ENCODE data around the gene NOS1AP. TPM values are rescaled to one million over a fixed set of nuclear protein-coding genes. Genes with fewer than 3 reads are reported as not detected.
"Not testable (repeated sequence)": the region's sequence is repeated elsewhere in the genome, so short reads cannot be mapped to it uniquely, and the experiment has no call there.

Gene NOS1AP
- 0.17 TPM in 1 of 2 replicates, not detected in the other for total RNA-seq (2014; rRNA removed; shearing (Covaris generic))

DNA sequence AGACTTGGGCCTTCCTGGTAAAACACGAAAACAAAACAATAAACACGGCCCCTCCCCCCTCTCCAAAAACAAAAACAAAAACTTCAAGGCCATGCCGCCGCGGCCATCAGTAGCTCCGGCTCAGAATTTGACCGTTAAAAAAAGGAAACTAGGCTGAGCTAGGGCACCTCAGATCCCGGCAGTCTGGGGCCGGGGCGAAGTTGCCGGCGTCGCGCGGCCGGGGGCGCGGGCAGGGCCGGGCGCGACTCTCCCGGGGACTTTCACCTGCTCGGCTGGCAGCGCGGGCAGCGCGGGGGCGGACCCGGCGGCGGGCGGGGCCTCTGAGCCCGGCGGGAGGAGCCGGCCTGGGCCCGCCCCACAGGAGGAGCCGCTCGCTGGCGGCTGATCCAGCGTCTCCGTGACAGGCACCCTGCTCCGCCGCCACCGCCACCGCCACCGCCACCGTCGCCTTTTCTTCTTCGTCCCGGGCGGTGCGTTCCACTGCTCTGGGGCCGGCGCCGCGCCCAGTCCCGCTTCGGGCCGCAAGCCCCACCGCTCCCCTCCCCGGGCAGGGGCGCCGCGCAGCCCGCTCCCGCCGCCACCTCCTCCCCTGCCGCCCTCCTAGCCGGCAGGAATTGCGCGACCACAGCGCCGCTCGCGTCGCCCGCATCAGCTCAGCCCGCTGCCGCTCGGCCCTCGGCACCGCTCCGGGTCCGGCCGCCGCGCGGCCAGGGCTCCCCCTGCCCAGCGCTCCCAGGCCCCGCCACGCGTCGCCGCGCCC, at the start of gene NOS1AP:
Gene NOS1AP, plus strand, starts transcription at position 358 of the 760 bp plus-strand sequence. CDS start 487 bp downstream, outside the sequence.
- DNase-seq (ENCODE audit: low spot score), result peak; percentile 23

DNA sequence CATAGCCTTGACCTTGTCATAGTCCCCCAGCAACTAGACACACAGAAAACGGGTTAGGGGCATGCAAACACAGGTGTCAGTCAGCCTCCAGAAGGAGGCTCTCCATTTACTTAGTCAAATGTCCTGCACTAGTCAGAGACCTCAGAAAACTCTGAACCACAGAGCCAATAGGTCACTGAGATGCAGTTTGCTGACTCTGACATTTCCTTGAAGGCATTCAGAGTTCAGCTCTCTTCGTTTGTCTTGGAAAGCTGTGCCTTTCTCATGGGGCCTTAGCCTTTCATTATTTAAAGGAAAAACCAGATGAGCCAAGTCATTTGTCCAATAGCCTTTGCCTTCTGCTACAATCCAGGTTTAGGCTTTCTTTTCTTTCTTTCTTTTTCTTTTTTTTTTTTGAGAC, 49.3 kb upstream of the NOS1AP start:
- no peak for DNase-seq (ENCODE audit: low spot score)

DNA sequence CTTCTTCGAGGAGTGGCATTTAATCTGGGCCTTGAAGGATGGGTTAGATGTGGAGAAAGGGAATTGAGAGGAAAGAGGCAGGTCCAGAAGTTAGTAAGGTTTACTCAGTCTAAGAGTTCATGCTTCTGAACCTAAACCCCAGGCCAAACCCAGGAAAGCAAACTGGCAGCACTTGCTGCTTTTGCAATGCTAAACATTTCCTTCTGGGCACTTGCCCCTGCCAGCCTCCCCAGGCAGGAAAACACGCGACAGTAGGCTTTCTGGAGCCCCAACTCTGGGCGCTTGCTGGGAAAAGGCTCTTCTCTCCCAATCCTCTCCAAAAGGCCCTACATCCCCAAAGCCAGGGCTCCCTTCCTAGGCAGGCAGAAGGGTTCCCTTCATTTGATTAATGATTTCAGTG, 48.4 kb upstream of the NOS1AP start:
- DNase-seq (ENCODE audit: low spot score), result no peak

DNA sequence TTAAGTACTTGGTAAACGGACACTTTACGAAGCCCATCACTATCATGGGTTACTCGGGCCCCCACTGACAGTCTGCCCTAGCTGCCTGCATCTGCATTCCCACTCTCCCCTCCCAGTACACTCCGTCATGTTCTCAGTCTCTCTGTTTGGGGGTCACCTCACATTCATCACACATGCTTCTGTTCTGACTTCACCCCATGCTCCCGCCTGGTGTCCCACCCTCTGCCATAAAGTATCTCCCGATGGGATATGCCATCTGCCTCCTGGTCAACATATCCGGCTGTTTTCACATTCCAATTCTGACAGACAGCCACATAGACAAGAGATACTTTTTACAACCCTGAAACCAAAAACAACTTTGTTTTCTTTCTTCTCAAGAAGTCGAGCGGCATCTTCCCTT, 46.9 kb upstream of the NOS1AP start:
- no peak for DNase-seq (ENCODE audit: low spot score)

DNA sequence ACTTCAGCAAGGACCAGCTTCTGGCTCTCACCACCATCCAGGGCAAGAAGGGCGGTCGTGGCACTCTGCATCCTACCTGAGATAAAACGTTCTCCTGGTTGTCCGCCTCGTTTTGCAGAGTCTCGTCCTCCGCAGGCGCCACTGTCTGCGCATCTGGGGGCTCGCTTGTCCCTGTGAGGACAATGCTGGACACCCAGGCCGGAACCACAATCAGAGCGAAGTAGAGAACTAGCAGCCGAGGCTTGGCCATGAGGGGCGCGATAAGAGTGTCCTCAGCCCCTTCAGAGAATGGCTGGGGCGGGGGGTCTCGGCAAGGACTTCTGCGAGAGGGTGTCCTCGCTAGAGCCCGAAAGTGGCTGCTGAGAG, 46.3 kb upstream of the NOS1AP start:
- DNase-seq (ENCODE audit: low spot score), result no peak

DNA sequence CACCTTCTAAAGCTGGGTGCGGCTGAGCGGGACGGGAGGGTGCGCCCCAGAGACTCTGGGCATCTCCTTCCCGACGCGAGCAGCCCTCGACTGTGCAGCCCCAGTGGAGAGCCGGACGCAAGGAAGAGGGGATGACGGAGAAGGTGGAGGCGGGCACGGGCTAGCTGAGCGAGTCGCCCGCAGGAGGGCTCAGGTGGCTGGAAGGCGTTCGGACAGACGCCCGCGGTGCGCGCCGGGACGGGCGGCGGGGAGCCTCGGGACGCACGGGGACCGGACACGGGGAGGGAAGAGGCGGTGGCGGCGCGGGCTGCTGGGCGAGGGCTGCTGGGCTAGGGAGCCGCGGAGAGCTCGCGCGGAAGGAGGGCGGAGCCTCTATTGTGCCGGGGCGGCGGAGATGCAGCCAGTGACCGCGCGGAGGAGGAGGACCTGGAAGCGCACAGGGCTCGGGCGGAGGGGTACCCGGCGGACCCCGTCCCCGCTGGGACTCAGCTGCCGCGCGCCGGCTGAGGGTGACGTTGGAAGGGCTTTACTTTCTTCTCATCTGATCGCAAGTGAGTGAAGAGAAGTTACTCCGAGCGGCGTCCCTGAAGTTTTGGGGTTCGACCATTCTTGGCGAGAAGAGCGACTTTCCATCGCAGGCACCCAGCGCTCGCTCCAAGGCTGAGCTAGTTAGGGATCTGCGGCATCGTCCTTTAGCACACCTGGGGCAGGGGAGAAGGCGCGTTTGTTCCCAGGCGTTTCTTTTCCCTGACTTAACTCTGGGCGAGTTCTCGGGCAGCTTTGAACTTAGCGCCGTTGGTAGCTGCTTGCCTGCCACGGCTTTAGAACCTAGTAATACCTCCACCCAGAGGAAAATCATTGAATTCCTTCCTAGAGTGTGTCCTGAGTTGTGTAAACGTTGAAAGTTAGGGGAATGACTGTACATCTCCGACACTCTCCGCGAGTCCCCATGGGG, 45.7 kb upstream of the NOS1AP start, which contains the start of gene OLFML2B:
Gene OLFML2B, minus strand, starts transcription at position 323 of the 955 bp plus-strand sequence. CDS start 439 bp downstream, outside the sequence.
- peak; percentile 74 for DNase-seq (ENCODE audit: low spot score)

DNA sequence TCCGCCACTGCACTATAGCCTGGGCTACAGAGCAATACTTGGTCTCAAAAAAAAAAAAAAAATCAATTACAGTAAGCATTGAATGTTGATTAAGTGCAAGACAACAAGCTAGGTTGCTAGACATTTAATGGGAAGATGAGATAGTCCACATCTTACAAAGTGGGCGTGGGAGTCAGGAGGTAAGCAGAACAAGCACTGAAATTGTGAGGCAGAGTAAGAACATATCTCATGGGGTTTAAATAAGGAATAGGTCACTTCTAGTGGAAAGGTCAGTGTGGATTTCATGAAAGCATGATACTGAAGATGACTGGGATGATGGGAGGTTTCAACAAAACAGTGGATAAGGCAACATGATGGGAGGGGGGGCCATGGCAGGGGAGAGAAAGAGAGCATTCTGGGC, 44.0 kb upstream of the NOS1AP start:
- DNase-seq (ENCODE audit: low spot score), result no peak

DNA sequence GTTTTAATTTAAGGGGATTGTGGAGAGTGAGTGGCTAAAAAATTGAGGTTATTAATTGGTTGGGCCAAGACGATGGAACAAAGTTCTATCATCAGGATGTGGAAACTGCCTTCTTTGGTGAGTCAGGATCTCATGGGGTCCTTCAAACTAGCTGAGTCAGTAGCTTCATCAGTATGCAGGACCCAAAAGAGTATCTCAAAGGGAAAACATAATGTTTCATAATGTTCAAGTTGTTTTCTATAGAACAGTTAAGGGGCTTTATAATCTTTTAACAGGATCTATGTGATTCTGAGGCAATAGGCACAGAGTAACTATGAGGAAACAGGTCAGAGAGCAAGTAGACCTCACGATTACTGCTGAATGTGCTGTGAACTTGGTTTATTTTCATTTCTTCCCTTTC, 42.6 kb upstream of the NOS1AP start:
- no peak for DNase-seq (ENCODE audit: low spot score)

DNA sequence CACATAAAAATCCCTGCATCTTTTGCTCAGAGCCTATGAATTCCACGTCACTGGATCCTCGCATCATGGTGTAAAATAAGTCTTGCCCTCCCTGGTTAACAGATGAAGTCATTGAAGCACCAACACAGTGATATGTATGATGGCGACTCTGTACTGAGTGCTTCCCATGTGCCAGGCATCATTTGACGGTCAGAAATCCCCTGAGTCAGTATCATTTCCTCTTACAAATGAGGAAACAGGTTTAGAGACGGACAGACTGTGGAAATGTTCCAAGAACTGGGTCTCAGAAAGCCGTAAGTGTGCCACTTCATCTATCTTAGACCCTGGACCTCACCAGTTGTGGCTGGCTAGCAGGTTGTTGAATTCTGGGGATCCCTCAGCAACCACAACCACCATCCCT, 40.8 kb upstream of the NOS1AP start:
- no peak for DNase-seq (ENCODE audit: low spot score)

DNA sequence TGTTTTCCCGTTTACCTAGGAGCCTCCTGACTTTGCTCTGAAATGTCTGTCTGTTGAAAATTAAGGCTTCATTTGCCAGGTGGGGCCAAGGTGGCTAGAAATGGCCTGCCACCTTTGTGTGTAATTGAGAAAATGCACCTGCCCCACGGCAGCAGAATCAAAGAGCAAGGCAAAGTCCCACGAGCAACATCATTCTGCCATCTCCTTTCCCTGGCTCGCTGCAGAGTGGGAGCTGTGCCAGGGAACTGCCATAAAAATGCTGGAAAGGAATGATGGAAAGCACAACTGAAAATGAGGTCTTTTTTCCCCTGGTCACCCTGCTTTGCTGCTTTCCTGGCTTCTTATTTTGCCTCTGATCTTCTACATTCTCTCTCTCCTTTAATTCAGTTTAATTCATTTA, 40.3 kb upstream of the NOS1AP start:
- no peak for DNase-seq (ENCODE audit: low spot score)

DNA sequence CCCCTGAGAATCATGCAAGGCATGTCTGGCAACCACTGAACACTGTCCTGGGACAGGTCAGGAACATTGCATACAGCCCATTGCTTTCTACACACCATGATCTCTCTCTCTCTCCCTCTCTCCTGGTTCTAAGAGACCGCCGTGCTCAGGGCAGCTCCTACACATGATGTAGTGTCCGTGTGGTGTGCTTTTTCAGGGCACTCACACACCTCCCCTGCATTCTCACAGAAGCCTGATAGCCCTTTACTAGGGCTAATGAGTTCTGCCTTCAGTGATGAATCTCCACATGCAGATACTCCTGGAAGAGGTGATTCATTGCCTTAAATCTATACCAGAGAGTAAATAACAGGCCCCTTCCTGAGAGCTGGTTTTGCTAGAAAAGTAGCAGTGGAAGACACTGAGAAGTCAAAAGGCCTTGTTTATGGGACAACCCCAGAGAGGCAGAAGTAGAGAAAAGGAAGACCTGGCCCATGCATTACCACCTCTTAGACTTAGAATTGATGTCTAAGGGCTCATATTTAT, 38.7 kb upstream of the NOS1AP start:
- DNase-seq (ENCODE audit: low spot score), result no peak

DNA sequence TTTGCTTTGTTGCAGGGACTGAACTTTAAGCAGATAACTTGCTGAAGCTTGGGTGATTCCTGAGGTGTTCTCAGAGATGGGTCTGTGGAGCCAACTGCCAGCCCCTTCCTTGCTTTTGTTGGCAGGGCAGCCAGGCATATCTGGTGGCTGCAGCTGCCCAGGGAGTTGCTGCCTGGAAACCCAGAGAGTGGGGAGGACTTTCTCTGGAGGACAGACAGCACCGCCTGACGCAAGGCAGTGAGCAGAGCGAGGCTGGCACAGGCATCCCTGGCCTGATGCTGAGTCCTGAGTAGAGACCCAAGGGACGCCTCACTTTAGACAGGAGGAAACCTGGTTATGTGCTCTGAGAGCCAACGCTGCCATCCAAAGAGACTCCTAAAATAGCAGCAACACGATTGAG, 36.1 kb upstream of the NOS1AP start:
- no peak for DNase-seq (ENCODE audit: low spot score)

DNA sequence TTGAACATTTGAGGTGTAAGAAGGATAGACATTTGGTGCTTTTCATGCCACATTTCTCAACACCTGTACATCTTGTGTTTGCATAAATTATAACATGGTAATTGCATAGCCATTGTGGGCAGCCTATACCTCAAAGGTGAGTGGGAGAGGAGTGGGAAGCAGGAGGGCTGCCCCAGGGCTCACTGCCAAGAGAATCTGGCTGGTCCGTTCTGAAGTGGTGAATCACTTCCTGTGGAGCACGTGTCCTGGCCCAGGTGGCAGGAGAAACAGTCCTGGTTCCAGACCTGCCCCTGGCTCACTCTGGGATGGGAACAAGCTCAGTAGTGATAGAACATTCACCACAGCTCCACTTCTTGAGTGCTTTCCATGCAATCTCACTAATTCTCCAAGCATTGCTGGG, 34.2 kb upstream of the NOS1AP start:
- peak; percentile 42 for DNase-seq (ENCODE audit: low spot score)

DNA sequence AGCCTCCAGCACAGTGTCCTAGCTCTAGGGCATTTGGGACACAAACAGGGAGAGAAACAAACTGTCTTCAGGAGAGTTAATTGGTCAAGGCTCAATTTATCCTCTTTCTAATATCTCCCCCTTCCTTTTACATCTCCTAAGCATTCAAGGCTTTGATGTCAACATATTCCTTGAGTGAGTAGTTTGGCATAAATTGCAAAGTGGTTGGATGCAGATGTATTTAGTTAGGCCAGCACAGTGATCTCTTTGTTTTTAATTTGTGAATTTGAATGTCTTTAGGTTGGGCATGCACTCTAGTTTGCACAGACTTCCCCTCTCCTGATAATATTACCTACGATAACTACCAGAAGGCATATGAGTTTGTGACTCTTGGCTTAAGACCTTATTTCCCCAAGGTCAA, 33.3 kb upstream of the NOS1AP start:
- DNase-seq (ENCODE audit: low spot score), result no peak

DNA sequence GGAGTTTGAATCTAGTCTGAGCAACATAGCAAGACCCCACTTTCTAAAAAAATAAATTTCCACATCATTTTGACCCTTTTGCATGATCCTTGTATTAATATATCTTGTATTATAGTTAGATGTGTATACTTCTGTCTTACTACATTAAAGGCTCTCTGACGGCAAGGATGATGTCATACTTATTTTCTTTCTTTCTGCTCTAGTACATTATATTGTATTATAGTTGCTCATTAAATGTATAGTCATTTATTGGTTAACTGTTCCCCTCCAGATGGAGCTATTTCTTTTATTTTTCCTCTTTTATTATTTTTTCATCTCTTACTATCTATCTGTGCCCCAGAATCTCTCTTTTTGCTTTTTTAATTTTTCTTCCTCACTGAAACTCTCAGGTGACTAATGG, 30.9 kb upstream of the NOS1AP start:
- no peak for DNase-seq (ENCODE audit: low spot score)

DNA sequence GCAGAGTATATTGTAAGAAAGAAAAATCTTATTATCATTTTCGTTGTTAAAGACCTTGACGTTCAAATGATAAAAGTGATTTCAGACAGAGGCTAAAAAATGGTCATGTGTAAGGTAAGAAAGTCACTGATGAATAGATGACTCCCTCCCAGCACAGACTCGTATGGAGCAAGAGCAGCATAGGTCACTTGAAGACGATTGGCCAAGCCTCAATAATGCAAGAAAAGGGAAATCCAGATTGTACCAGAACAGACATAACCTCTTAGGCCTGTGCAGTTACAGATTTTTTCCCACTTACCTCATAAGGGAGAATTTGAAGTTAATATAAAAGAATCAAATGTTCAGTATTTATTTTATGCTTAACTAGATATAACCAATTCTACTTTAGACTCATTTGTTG, 29.5 kb upstream of the NOS1AP start:
- no peak for DNase-seq (ENCODE audit: low spot score)

DNA sequence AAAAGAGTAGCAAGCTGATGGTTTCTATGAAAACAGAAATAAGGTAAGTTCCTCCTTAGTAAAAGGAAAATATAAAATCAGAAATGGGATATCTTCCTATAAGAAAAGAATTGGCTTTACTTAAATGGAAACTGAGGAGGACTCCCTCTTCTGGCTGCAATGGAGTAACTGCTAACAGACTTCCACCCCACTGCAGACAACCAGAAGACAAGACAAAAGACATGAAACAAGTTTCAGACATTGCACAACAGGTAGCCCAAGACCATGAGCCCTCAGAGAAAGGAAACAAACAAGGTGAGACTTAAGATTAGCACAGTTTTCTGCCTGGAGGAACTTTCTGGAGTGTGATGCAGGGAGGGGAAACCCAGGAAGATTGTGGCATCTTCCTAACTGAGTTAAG, 28.8 kb upstream of the NOS1AP start:
- DNase-seq (ENCODE audit: low spot score), result peak; percentile 23

DNA sequence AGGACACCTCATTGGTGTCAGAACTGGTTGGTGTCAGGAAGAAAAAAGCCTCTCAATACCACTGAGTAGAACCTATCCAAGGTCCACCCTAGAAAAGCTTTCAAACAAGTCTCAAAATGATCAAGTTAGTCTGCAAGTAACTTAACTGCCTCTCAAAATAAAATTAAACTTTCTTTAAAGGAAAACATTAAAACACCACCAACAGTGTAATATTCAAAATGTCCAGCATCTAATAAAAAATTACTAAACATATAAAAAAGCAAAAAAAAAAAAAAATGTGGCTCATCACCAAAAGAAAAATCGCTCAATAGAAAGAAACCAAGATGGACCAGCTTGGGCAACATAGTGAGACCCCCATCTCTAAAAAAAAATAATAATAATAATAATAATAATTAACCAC, 27.1 kb upstream of the NOS1AP start:
- DNase-seq (ENCODE audit: low spot score), result no peak

DNA sequence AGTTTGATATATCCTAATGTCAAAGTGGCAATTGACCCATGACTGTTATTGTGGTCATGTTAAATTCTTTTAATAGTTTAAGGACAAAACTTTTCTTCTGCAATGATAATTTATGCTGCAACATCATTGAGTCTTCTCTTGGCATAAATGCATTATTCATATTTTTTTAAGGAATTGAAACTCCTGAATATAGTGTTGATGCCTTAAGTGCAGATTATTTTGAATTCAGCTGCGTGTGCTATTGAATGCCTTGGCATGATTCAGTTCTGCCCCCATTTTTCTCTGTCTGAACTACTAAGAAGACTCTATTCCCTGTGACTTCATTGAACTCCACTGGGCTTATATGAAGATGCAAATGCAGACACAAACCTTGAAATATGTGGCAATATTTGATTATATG, 22.6 kb upstream of the NOS1AP start:
- no peak for DNase-seq (ENCODE audit: low spot score)

DNA sequence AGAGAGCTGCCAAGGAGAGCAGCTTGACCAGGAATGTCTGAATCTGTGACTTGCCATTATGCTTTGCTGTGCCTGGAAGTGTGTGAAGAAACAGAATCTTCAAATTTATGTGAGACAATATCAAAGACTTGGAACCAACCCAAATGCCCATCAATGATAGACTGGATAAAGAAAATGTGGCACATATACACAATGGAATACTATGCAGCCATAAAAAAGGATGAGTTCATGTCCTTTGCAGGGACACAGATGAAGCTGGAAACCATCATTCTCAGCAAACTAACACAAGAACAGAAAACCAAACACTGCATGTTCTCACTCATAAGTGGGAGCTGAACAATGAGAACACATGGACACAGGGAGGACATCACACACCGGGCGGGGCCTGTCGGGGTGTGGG, 15.5 kb upstream of the NOS1AP start:
- DNase-seq (ENCODE audit: low spot score), result not testable (repeated sequence)

DNA sequence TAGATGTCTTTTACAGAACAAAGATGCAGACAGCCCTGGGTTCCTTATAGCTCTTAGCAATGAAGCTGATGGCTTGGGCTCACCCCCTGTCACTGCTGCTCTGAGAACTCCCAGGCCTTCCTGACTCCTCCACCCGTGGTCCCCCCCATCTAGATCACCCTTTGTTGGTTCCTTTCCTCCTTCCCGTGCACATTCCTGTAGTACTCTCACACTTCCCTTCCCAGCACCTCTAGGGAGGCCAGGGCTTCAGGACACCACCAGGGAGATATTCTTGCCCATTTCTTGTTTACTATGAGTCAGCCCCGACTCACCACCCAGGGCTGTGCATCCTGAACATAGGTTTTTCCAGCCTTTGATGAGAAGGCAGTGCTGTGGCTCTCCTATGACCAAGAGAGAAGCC, 14.4 kb upstream of the NOS1AP start:
- DNase-seq (ENCODE audit: low spot score), result peak; percentile 58

DNA sequence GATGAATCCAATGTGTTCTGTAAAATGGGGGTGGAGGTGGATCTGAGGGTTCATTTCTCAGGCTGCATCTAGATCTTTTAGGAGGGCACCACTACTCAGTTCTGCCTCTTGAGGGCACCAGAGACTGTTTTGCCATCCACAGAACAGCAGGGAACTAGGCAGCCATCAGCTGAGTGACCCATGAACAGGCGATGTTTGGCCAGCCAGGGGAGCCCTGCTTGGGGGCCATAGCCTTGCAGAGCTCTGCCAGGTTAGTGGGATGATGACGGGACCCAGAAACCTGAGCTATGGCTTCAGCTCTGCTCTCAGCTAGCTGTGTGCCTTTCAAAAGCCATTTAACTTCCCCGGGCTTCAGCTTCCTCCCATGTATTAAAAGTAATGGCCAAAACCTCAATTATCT, 13.4 kb upstream of the NOS1AP start:
- peak; percentile 73 for DNase-seq (ENCODE audit: low spot score)

DNA sequence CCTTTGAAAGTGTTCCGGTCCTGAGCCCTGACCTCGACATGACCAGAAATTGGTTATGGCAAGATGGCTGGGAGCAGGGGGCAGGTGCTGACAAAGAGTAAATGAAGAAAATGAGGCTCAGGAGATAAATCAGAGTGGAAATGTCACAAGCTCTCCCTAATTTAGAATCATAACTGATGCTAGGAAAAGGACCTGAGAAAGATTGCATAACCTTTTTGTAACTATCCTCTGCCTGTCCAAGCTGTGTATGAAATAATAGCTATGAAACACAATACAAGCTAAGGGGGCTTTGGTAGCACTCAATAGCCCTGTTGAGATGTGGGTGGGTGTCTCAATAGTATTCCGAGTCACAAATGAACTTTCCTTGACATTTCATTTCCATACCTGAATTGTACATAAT, 12.9 kb upstream of the NOS1AP start:
- no peak for DNase-seq (ENCODE audit: low spot score)

Measured in H4 (cell line).